Measurements from ENCODE around the gene PIAS4. TPM values are rescaled to one million over a fixed set of nuclear protein-coding genes. Genes with fewer than 3 reads are reported as not detected.

Gene PIAS4
- polyA plus RNA-seq, 3 donors: 9.0 to 13.3 (median 10.9) TPM

DNA sequence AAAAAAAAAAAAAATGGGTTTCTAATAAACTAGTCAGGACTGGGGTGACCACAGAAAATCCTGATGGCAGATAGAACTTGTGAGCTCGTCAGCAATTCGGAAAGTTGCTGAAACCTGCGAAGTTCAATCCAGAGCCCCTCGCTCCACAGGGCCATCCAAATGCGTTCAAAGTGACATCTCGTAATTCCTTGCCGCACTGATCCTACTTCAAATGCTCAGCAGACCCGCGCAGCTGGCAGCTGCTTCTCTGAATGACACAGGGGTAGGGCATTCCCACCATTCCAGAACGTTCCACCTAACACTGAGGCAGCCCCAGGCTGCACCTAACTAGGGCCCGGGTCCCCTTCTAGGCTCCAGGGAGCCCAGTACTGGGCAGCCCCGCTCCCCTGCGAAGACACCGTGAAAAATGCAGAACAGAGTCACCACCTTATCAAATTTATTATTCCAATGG lies 31.9 kb upstream of the PIAS4 start:
- WGBS, 3 donors: 84 to 85% (median 84%) methylated on average over 14 of the region's 14 CpGs
- H3K27ac ChIP-seq (ENCODE audit: low read depth, low read length): no peak overlapping the region

DNA sequence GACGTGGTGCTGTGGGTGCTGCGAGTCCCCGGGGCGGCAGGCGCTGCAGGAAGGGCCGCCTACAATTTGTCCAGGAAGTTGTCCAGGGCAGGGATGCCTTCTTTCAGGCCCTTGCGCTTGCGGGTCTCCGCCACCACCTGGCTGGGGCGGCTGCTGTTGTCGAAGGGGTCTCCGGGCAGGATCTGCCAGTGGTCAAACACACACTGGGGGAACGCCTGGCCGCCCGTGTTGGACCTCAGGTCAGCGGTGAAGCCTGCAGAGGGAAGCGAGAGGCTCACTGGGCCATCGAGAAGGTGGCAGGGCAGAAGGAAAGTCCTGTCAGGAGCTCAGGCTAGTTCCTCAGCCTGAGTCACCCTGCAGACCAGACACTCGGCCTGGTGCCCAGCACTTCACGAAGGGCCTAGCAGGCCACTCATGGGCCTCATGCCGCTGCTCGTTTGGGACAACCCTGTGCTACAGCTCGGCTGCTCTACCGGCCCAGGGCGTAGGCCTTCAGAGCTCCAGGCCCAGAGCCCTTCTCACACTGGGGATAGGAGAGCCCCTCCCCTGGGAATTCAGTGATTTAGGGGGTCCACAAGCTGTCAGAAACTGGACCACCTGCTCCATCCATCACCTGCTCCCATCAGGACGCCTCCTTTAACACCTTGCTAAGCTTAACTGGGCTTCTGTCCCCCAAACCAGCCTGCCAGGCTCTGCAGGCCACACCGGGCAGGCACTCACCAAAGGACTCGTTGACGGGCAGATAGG lies 30.9 kb upstream of the PIAS4 start:
- WGBS, 3 donors: 86 to 91% (median 88%) methylated on average over 24 to 29 of the region's 29 CpGs
- H3K27ac ChIP-seq (ENCODE audit: low read depth, low read length): no peak overlapping the region

DNA sequence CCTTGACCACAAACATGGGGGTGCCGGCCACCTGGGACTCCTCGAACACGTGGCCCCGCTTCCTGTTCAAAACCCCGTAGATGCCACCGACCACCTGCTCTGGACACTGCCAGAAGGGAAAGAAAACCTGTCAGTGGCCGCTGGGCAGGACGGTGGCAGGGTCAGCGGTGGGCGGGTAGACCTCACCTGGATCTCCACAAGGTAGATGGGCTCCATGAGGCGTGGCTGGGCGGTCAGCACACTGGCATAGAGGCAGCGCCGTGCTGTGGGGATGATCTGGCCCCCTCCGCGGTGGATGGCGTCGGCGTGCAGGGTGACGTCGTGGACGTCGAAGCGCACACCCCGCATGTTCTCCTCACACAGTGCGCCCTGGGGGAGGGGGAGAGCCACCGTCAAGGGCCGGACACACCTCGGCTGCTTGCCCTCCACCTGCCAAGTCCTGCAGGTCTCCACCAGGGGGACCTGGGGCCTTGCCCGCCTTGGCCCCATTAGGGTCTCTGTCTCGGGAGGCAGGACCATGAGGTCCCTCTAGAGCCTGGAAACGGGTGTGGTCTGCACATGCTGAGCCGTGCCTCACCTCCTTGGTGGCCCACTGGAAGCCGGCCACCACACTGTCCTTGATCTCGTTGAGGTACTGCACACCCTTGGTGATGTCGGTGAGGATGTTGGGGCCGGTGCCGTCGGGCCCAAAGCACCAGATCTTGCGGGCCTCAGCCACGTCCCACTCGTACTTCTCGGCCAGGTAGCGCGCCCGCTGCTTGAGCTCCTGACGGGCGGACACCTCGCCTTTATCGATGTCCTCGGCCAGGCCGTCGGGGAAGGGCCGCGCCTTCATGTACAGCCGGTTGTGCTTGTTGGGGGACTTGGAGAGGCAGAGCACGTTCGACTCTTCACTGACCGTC lies 30.0 kb upstream of the PIAS4 start:
- 89 to 92% (median 89%) methylated on average over 56 to 59 of the region's 59 CpGs for WGBS, 3 donors
- H3K27ac ChIP-seq (ENCODE audit: low read depth, low read length): no peak overlapping the region

DNA sequence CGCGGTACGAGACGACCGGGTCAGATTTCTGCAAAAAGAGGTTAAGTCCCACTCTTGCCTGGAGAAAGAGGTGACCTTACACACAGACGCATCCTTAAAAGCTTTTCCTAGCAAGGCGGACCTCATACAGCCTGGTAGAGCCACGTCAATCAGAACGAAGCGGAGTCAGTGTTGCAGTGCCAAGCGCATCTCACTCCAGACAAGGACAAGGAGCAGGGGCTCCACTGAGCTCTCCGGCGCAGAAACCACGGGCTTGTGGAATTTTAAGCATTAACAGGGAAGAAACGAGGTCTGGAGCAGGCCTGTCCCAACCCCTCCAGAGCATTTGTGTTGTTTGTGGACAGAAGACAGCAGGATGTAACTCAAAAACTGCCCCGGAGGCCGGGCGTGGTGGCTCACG lies 29.4 kb upstream of the PIAS4 start:
- no peak overlapping the region for H3K27ac ChIP-seq (ENCODE audit: low read depth, low read length)
- 92 to 95% (median 93%) methylated on average over 19 of the region's 19 CpGs for WGBS, 3 donors

DNA sequence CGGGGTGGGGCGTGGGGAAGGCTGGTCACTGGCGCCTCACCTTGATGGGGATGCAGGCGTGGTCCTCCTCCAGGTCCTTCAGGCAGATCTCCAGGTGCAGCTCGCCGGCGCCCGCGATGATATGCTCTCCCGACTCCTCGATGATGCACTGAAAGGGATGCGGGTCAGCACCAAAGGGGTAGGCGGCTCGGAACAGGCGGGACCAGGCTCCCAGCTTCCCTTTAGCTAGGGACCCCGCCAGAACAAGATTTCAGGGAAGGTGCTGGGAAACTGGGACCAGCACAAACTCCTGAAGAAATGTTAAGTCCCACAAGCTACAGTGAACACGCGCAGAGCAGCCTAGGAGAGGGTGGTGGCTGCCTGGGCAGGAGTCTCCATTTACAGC lies 28.3 kb upstream of the PIAS4 start:
- 92 to 95% (median 93%) methylated on average over 18 of the region's 18 CpGs for WGBS, 3 donors
- H3K27ac ChIP-seq (ENCODE audit: low read depth, low read length): no peak overlapping the region

DNA sequence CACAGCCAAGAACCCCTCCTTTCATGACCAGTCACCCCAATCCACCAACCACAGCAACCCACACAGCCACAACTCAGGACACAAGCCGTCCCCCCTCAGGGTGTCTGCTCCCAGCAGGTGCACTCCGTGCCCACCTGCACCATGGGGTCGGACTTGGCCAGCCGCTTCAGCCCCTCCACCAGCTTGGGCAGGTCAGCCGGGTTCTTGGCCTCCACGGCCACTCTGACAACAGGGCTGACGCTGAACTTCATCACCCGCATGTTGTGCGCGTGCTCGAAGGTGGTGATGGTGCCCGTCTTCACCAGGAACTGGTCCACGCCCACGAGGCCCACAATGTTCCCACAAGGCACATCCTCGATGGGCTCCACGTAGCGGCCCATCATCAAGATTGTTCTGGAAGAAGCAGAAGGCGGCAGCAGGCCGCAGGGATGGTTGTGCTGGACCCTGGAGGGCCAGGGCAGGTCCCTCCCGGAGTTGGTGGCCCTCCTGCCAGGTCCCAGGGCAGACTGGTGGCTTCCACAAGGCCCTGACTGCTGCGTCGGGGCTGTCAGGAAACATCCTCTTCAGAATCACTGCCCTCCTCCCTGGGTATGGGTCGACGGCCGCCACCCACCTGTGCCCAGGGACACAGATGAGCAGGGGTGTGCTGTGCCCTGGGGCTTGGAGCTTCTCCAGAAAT lies 27.7 kb upstream of the PIAS4 start:
- no peak overlapping the region for H3K27ac ChIP-seq (ENCODE audit: low read depth, low read length)
- 85 to 90% (median 89%) methylated on average over 25 of the region's 25 CpGs for WGBS, 3 donors

DNA sequence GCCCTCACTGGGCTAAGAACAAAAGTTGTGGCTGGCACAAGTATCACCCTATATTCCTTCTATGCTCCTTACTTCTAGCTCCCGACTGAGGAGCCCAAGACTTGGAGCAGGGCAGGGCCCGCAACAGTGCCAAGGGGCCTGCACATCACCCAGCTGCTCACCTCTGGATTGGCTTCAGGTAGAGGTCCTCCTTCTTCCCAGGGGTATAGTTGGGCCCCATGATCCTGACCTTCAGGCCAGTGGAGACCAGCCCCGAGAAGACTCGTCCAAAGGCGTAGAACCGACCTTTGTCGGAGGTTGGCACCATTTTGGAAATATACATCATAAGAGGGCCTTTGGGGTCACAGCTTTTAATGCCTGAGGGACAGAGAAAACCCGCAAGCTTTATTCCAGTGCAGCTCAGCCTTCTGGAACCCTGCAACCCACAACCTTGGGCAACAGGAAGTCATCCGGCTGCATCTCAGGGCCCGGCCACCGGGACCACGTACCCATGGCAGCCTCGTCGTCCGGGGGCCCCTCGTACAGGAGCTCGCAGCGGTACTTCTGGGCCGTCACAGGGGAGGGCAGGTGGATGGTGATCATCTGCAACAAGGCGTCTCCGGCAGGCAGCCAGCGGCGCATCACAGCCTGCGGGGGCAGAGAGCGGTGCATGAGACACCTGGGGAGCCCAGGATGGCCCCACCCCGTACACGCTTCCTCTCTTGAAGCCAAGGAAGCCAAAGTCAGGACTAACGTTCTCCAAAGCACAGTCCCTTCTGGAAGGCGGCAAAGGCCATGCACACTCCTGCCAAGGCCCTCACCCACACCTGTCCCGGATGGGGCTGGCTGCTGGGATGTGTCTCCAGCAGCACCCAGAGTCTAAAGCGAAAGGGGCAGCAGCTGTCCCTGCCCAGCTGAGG lies 26.9 kb upstream of the PIAS4 start:
- WGBS, 3 donors: 72 to 86% (median 78%) methylated on average over 26 to 31 of the region's 31 CpGs
- no peak overlapping the region for H3K27ac ChIP-seq (ENCODE audit: low read depth, low read length)

DNA sequence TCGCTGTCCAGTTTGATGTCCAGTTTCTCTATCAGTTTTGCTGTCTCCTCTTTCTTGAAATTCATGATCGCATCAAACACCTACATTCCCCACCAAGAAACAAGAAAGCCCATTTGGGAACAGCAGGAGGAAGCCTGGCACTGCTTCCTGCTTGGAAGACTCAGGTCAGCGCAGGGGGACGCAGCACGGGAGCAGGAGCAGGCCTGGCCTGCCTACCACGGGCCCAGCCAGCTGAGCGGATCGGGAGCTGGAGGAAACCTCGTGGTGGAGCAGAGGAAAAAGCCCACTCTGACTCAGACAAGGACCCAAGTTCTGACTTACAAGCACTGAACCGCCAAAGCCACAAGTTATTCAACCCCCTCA lies 26.2 kb upstream of the PIAS4 start:
- WGBS, 3 donors: 85 to 87% (median 86%) methylated on average over 10 of the region's 10 CpGs
- H3K27ac ChIP-seq (ENCODE audit: low read depth, low read length): no peak overlapping the region

DNA sequence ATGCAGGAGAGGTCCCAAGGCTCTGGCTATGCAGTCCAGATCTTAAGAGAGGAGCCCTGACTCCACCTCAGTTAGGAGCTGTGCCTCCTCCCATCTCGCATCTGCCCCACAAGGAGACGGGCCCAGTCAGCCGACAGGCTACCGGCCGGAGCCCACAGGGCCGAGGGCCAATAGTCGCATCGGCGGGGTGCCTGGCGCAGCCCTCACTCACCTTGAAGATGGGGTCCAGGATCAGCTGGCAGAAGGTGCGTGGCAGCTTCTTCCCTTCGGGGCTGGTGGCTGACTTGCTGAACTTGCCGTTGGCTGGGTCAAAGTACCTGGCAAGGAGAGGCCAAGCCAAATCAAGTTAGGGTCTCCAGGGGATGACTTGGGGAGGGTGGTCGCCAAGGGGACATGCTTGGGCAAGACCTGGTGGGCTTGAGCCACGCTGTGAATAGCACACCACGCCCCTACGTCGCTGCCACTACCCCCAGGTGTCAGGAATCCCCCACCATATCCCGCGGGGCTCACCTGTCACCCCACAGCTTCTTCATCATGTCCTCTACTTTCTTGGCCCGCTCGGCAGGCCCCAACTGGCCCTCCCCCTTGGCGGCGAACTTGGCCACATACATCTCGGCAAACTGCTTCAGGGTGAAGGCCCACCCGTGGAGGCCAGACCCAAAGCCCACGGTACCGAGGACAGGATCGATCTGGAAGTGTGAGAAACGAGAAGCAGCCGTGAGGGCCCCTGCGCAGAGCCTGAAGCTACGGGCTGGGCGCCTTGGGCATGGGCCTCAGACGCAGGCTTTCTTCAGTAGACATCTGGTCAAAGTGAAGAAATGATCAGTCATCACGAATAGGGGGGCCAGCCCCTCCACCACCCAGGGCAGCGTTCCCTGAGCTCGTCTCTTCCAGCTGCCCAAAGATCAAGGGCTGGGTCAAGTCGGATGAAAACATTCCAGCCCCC lies 25.5 kb upstream of the PIAS4 start:
- WGBS, 3 donors: 84 to 87% (median 85%) methylated on average over 39 of the region's 39 CpGs
- no peak overlapping the region for H3K27ac ChIP-seq (ENCODE audit: low read depth, low read length)

DNA sequence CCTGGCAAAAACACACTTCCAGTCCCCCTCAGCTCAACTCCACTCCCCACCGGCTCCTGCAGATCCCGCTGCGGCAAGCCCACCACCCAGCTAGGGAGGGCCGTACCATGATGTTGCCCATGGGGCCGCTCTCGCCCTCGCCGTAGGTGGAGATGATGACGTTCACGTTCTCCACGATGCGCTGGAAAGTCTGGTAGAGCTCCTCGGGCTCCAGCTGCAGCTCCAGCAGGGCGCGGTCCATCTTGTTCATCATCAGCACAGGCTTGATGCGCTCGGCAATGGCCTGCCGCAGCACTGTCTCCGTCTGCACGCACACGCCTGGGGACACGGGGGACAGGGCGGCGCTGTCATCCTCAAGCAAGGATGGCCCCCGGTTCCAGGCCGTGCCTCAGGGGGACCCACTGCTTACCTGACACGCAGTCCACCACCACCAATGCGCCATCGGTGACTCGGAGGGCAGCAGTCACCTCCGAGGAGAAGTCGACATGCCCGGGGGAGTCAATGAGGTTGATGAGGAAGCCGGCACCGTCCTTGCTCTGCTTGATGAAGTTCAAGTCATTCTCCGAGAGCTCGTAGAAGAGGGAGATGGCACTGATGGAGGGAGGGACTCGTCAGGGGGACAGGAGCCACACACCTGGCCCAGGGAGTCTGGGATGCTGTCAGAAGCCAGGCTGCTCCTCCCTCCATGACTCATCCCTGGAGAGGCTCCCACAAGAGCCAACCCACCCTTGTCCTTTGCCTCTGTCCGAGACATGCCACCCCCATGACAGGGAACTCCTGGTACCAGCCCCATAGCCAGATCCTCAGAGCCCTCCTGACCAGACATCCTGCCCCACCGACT lies 24.6 kb upstream of the PIAS4 start:
- 78 to 88% (median 86%) methylated on average over 40 of the region's 40 CpGs for WGBS, 3 donors
- H3K27ac ChIP-seq (ENCODE audit: low read depth, low read length): no peak overlapping the region

DNA sequence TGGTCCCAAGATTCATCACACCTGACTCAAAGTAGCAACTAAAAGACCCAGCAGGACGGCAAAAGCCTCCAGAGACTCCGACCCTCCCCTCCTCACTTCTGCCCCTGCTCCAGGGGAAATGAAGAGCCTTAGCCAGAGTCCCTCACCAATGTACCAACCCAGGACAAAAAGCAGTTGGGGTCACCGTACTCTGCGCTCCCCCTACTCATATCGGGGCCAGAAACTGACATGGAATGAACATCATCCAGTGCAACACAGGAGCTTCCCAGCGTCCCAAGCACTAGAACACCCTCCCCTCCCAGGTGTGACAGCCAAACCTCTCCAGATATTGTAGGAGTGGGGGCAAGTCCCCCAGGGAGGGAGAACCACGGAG lies 24.0 kb upstream of the PIAS4 start:
- WGBS, 3 donors: 38 to 73% (median 70%) methylated on average over 7 of the region's 7 CpGs
- no peak overlapping the region for H3K27ac ChIP-seq (ENCODE audit: low read depth, low read length)

DNA sequence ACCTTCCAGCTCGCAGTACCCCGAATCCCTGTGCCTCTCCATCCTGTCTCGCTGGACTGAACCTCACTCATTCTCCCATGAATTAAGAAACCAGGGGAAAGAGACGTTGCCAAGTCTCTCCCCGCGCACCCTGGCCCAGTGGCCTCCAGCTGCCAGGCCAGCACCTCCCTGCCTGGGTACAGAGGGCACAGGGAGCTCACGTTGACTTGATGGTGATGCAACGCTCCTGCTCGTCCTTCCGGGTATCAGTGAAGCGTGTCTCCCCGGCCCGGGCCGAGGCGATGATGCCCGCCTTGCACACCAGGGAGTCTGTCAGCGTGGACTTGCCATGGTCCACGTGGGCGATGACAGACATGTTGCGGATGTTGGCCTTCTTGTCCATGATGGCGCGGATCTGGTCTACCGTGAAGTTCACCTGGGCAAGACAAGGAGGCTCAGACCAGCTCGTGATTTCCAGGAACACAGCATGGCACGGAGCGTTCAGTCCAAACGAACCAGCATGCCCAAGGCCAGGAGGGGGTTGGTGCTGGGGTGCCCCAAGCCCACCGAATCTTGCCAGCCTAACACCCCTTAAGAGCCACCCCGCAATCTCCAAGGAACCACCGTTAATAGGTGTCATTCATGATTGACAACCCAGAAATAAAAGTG lies 23.5 kb upstream of the PIAS4 start:
- no peak overlapping the region for H3K27ac ChIP-seq (ENCODE audit: low read depth, low read length)
- WGBS, 3 donors: 14 to 27% (median 22%) methylated on average over 30 of the region's 30 CpGs

DNA sequence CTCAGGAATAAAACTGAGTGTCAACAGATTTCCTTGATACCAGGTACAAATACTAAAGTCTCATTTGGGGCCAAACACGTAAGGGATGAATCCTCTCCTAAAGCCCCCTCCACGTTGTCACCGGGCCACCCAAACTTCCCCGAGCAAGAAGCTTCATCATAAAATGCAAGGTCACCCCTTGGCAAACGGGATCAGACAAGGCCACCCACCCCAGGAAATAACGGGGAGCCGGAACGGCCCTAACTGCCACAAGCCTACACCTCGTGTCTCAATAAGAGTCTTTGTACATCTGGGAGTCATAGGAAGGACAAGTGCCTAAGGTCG lies 23.0 kb upstream of the PIAS4 start:
- 0 to 1% (median 0%) methylated on average over 10 of the region's 10 CpGs for WGBS, 3 donors
- H3K27ac ChIP-seq (ENCODE audit: low read depth, low read length): peak overlapping the region; percentile 91

DNA sequence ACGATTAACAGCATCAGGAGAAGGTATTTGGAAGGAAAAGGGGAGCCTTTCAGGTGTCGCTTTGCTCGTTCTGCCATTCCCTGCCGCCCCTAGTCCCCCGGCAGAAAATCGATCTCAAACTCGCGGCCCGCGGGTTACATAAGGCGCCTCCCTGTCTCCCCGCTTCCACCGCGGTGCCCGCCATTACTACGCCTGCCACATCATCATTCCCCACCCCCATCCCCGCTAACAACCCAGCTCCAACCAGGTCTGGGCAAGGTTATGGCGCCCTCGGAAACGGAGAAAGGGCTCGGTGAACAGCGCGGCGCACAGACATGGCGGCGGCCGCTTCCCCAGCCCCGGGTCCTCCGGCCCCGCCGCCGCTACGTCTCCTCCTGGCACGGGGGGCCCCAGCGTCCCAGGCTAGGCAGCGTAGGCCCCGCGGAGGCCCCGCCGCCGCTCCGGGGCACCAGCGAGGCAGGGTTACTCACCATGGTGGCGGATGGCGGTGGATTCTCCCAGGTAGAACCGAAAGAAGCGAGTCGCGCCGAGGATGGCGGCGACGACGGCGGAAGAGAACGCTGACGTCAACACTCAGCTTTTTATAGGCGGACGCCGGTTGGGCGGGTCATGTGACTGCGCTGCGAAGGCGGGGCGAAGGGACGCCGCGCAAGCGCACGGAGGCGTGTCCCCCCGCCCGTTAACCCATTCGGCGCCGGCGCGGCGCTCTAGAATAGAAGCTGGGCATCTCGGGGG lies 22.5 kb upstream of the PIAS4 start, which contains the start of gene EEF2:
Gene EEF2 (minus strand): TSS at position 556 of the 735 bp plus-strand sequence. CDS start 83 bp downstream, at position 473.
- H3K27ac ChIP-seq (ENCODE audit: low read depth, low read length): peak within 1 kb of the TSS; percentile 91

DNA sequence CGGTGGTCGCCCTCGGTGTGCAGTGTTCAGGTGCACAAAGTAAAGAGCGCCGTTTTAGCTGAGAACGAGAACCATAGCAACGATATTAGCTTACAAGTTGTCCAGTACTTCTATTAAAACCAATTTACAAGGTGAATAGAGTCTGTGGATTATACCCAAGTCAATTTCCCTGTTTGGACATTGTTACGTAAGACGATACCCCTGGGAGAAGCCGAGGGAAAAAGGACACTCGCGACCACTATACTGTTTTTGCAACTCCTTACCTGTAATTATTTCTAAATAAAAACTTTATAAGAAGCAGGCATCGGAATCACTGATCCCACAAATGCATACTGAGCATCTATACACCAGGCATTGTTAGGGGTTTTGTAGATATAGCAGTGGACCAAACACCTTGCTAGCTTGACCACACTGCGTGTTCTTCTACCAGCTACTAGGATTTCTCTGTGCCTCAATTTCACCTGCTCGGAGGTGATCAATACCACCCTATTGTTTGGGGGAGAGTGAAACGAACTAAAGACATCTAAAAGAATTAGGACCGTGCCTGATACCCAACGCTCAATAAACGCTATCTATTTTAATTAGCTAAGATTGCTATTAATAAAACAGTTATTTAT lies 21.8 kb upstream of the PIAS4 start:
- 2 to 4% (median 2%) methylated on average over 19 of the region's 19 CpGs for WGBS, 3 donors
- H3K27ac ChIP-seq (ENCODE audit: low read depth, low read length): no peak overlapping the region

More for the DNA sequence above, 22.5 kb upstream of the PIAS4 start, which contains the start of gene EEF2:
- WGBS, 3 donors: 0 to 1% (median 0%) methylated on average over 68 to 80 of the region's 80 CpGs

All from adipose tissue (tissue), 3 donors.